ENCODE measurements around the gene TRPV2. TPM values are rescaled to one million over a fixed set of nuclear protein-coding genes. Genes with fewer than 3 reads are reported as not detected.
"Not testable (repeated sequence)": the region's sequence is repeated elsewhere in the genome, so short reads cannot be mapped to it uniquely, and the experiment has no call there.

The TRPV2 gene
- total and polyA plus RNA-seq, 2 donors: 29.0 to 39.8 TPM

DNA sequence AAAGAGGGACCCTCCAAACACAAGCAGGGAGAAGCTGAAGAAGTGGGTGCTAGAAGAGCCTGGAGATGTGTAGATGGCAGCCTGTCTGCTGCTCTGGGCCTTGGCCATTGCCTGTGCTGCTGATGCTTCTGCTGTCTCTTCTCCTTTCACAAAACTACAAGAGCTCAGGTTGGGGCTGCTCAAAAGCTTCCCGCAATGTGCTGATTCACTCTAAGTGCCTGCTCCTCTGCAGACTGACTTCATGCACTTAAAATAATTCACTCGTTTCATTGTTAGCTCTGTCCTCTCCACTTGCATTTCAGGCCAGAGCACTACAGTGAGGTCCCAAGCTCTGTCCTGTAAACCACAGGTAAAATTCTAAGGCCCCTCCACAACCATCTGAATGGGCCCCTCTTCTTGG is 18.7 kb upstream of the TRPV2 start:
- H3K27ac ChIP-seq (ENCODE audit: low read depth in 1 of 2, low read length in 1 of 2); H3K27me3 ChIP-seq (ENCODE audit: control insufficient read depth in 2 of 2, insufficient read depth in 1 of 2, low read length in 1 of 2); DNase-seq (ENCODE audit: low read depth in 6 of 9, low spot score in 9 of 9); H3K36me3 ChIP-seq (ENCODE audit: control insufficient read depth in 2 of 2, insufficient read depth in 2 of 2, low read length in 1 of 2); H3K4me1 ChIP-seq (ENCODE audit: control insufficient read depth in 2 of 2, insufficient read depth in 2 of 2, low read length in 2 of 2); H3K4me3 ChIP-seq (ENCODE audit: low read length in 2 of 2); H3K9me3 ChIP-seq (ENCODE audit: control insufficient read depth in 2 of 2, insufficient read depth in 1 of 2, low read length in 1 of 2): not testable (repeated sequence)
- WGBS: 55% methylated on average over 2 of the region's 2 CpGs

DNA sequence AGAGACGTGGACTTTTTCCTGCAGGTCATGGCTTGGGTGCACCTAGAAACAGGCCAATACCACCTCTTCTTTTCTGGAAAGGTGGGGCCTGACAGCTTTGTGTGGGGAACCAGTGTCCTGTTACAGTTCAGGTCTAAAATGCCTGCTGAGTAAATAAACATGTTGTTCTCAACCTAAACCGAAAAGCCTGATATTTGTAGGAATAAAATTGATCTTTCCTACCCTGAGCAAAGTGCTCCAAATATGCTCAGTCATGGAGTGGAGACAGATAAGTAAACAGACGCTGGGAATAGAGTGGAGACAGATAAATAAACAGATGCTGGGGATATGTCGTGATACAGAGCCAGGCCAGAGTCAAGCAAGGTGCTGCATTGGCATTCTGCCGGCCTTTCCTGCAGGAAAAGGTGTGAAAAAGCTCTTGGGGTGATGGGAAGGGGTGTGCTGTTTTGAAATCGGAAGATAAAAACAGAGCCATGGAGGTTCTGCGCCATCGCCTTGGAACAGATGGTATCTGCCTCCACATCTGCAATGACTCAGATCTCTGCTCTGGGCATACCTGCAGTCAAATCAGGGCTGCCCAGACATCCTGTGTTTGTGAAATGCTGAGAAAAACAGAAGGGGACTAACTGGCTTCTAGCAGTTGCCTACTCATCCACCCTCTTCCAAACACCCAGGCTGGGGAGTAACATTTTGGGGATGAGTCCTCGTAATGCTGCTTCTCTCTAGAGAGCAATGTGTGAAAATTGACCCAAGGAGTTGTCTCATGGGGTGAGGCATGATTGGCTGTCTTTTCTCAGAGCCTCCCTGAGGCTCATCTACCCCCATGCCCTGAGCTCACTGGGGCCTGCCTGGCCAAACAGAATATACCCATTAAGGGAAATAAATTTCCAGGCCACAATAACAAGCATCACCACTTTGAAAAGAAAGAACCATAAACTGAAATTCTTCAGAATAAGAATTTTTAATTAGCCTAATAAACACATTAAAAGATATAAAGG is 16.8 kb upstream of the TRPV2 start:
- peak in 4 of 9 donors; percentile 29 to 59 (median 39) for DNase-seq (ENCODE audit: low read depth in 6 of 9, low spot score in 9 of 9)
- 23% methylated on average over 9 of the region's 9 CpGs for WGBS
- H3K27ac ChIP-seq (ENCODE audit: low read depth in 1 of 2, low read length in 1 of 2): no peak overlapping the region

DNA sequence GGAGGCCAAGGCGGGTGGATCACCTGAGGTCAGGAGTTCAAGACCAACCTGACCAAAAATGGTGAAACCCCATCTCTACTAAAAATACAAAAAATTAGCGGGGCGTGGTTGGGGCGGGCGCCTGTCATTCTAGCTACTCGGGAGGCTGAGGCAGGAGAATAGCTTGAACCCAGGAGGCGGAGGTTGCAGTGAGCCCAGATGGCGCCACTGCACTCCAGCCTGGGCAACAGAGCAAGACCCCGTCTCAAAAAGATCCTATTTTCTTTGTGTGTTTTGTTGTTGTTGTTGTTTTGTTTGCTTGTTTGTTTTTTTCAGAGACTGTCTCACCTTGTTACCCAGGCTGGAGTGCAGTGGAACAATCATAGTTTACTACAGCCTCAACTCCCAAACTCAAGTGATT is 11.5 kb upstream of the TRPV2 start:
- H3K36me3 ChIP-seq (ENCODE audit: control insufficient read depth in 2 of 2, insufficient read depth in 2 of 2, low read length in 1 of 2); H3K4me1 ChIP-seq (ENCODE audit: control insufficient read depth in 2 of 2, insufficient read depth in 2 of 2, low read length in 2 of 2); DNase-seq (ENCODE audit: low read depth in 6 of 9, low spot score in 9 of 9); H3K4me3 ChIP-seq (ENCODE audit: low read length in 2 of 2); H3K27ac ChIP-seq (ENCODE audit: low read depth in 1 of 2, low read length in 1 of 2); H3K9me3 ChIP-seq (ENCODE audit: control insufficient read depth in 2 of 2, insufficient read depth in 1 of 2, low read length in 1 of 2): not testable (repeated sequence)
- WGBS: 96% methylated on average over 9 of the region's 9 CpGs
- peaks cover 10 to 29% of the 10 kb centered on the region in 2 donors for H3K27me3 ChIP-seq (ENCODE audit: control insufficient read depth in 2 of 2, insufficient read depth in 1 of 2, low read length in 1 of 2)

More for the DNA sequence above, 16.8 kb upstream of the TRPV2 start:
- Histone ChIP-seq H3K4me3 (ENCODE audit: low read length in 2 of 2) (no peak overlapping the region), H3K27me3 (ENCODE audit: control insufficient read depth in 2 of 2, insufficient read depth in 1 of 2, low read length in 1 of 2) (no peaks in the 10 kb centered on the region), H3K9me3 (ENCODE audit: control insufficient read depth in 2 of 2, insufficient read depth in 1 of 2, low read length in 1 of 2) (no peaks in the 10 kb centered on the region), H3K36me3 (ENCODE audit: control insufficient read depth in 2 of 2, insufficient read depth in 2 of 2, low read length in 1 of 2) (no peaks in the 10 kb centered on the region), H3K4me1 (ENCODE audit: control insufficient read depth in 2 of 2, insufficient read depth in 2 of 2, low read length in 2 of 2) (peaks cover 0 to 9% of the 10 kb centered on the region in 2 donors)

DNA sequence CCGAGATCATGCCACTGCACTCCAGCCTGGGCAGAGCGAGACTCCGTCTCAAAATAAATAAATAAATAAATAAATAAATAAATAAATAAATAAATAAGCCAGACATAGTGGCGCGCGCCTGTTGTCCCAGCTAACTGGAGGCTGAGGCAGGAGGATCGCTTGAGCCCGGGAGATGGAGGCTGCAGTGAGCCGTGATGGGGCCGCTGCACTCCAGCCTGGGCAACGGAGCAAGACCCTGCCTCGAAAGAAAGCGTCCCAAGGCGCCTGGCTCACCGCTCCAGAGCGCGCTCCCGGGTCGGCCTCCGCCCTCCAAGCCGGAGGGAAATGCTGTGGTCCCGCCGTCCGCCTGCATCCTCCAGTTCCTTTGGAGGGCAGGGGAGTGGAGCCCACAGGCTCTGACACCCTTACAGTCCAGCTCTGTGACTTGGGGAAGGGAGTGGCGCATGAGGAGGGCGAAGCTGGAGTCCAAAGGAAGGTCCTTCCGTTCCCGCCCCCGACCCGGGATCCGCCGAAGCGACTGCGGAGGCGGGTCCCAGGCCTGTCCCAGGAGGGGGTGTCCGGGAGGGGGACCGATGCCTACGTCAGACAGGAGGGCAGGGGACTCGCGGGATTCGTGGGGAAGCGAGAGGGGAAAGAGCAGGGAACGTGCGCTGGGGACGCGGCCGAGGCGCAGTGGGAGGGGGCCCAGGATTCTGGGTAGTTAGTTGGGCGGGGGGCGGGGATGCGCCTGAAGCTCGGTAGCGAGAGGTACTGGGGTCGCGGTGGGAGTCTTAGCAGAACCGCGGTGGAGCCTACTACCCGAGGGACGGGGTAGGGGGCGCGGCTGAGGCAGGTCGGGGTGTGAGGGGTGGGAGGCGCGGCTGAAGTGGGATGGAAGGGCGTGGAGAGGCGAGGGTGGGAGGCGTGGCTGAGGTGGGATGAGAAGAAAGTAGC is 8.4 kb upstream of the TRPV2 start:
- Histone ChIP-seq H3K36me3 (ENCODE audit: control insufficient read depth in 2 of 2, insufficient read depth in 2 of 2, low read length in 1 of 2) (no peaks in the 10 kb centered on the region), H3K4me1 (ENCODE audit: control insufficient read depth in 2 of 2, insufficient read depth in 2 of 2, low read length in 2 of 2) (peaks cover 4 to 7% of the 10 kb centered on the region in 2 donors), H3K27me3 (ENCODE audit: control insufficient read depth in 2 of 2, insufficient read depth in 1 of 2, low read length in 1 of 2) (peaks cover 10 to 29% of the 10 kb centered on the region in 2 donors), H3K4me3 (ENCODE audit: low read length in 2 of 2) (peak overlapping the region; percentile 42 to 47), H3K9me3 (ENCODE audit: control insufficient read depth in 2 of 2, insufficient read depth in 1 of 2, low read length in 1 of 2) (no peaks in the 10 kb centered on the region), H3K27ac (ENCODE audit: low read depth in 1 of 2, low read length in 1 of 2) (peak overlapping the region; percentile 4 to 52)
- no peak for DNase-seq (ENCODE audit: low read depth in 6 of 9, low spot score in 9 of 9)
- WGBS: 9% methylated on average over 67 of the region's 67 CpGs

DNA sequence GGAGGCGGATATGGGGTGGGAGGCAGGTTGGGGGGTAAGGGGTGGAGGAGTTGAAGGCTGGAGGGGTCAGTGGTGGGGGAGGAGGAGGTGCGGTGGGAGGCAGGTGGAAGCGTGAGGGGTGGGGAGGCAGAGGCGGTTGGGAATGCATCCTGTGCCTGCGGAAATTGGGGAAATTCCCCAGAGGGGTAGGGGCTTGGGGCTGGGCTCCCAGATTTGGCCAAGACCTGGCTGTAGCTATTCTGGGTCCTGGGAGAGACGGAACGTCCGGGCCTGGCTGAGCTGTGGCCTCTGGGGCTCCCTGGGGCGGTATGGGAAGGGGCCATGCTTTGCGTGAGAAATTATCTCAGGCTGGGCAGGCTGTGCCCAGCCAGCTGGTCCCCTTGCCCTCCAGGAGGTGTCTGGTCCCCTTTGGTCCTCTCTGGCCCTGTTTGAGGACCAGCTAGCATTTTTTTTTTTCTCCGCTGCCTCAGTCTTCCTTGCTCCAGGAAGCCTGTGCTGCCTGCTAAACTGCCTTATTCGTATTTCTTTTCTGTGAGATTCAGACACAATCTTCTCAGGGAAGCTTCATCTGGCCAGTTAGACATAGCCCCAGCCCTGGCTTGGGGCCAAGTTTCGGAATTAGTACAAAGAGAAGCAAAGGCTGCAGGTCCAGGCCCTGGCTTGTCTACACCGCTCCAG is 7.3 kb upstream of the TRPV2 start:
- no peak overlapping the region for H3K4me3 ChIP-seq (ENCODE audit: low read length in 2 of 2)

DNA sequence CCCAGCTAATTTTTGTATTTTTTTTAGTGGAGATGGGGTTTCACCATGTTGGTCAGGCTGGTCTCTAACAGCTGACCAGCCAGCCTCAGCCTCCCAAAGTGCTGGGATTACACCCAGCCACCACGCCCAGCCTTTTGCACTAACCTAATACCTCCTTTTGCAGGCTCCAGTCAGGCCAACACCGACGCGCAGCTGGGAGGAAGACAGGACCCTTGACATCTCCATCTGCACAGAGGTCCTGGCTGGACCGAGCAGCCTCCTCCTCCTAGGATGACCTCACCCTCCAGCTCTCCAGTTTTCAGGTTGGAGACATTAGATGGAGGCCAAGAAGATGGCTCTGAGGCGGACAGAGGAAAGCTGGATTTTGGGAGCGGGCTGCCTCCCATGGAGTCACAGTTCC is 2.0 kb downstream of the TRPV2 start:
- H3K4me3 ChIP-seq (ENCODE audit: low read length in 2 of 2): no peak overlapping the region

More for the DNA sequence above, 7.3 kb upstream of the TRPV2 start:
- Histone ChIP-seq H3K4me1 (ENCODE audit: control insufficient read depth in 2 of 2, insufficient read depth in 2 of 2, low read length in 2 of 2) (peaks cover 4 to 7% of the 10 kb centered on the region in 2 donors), H3K27ac (ENCODE audit: low read depth in 1 of 2, low read length in 1 of 2) (peak overlapping the region; percentile 31 to 60), H3K9me3 (ENCODE audit: control insufficient read depth in 2 of 2, insufficient read depth in 1 of 2, low read length in 1 of 2) (no peaks in the 10 kb centered on the region), H3K36me3 (ENCODE audit: control insufficient read depth in 2 of 2, insufficient read depth in 2 of 2, low read length in 1 of 2) (no peaks in the 10 kb centered on the region), H3K27me3 (ENCODE audit: control insufficient read depth in 2 of 2, insufficient read depth in 1 of 2, low read length in 1 of 2) (peaks cover 10 to 29% of the 10 kb centered on the region in 2 donors)
- DNase-seq (ENCODE audit: low read depth in 6 of 9, low spot score in 9 of 9): peak in 1 of 9 donors; percentile 52
- WGBS: 69% methylated on average over 14 of the region's 14 CpGs

DNA sequence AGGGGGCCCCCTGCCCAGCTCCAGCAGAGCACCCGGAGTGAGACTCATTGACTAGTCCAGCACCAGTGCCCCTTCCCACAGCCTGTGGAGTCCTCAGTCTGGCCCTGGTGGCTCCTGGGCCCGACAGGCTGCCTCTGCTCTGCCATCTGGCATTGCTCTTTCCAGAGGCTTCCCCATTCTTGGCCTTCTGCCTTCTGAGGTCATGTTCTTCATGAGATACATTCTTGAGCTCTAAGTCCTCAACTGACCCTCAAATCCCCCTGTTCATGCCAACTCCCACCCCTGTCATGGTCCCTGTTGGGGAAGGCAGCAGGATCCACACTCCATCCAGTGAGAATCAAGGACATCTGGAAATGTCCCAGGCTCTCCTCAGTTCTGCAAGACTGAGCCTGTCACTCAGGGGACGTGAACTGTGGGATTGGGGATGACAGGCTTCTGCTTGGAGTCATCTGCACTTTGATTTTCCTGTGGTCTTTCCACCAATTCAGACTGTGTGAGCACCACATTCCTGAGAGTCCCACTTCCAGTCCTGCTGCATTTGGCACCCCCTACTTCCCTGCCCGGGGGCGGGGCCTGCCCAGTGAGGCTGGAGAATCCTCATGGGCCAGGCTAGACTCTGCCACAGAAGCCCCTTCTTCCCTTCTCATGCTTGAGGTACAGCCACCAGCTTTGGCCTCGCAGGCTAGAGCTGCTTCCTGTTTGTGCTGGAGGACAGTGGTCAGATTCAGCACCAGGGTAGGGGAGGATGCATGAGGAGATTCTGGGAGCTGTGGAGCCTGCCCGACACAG is 2.7 kb downstream of the TRPV2 start:
- 95% methylated on average over 7 of the region's 7 CpGs for WGBS
- no peak overlapping the region for H3K27ac ChIP-seq (ENCODE audit: low read depth in 1 of 2, low read length in 1 of 2)
- no peaks in the 10 kb centered on the region for H3K9me3 ChIP-seq (ENCODE audit: control insufficient read depth in 2 of 2, insufficient read depth in 1 of 2, low read length in 1 of 2)
- H3K27me3 ChIP-seq (ENCODE audit: control insufficient read depth in 2 of 2, insufficient read depth in 1 of 2, low read length in 1 of 2): no peaks in the 10 kb centered on the region
- no peak for DNase-seq (ENCODE audit: low read depth in 6 of 9, low spot score in 9 of 9)
- H3K4me3 ChIP-seq (ENCODE audit: low read length in 2 of 2): no peak overlapping the region
- peaks cover 31 to 32% of the 10 kb centered on the region in 2 donors for H3K36me3 ChIP-seq (ENCODE audit: control insufficient read depth in 2 of 2, insufficient read depth in 2 of 2, low read length in 1 of 2)
- H3K4me1 ChIP-seq (ENCODE audit: control insufficient read depth in 2 of 2, insufficient read depth in 2 of 2, low read length in 2 of 2): peaks cover 16 to 37% of the 10 kb centered on the region in 2 donors

More for the DNA sequence above, 2.0 kb downstream of the TRPV2 start:
- Histone ChIP-seq H3K27ac (ENCODE audit: low read depth in 1 of 2, low read length in 1 of 2) (no peak overlapping the region), H3K4me1 (ENCODE audit: control insufficient read depth in 2 of 2, insufficient read depth in 2 of 2, low read length in 2 of 2) (peaks cover 16 to 37% of the 10 kb centered on the region in 2 donors), H3K9me3 (ENCODE audit: control insufficient read depth in 2 of 2, insufficient read depth in 1 of 2, low read length in 1 of 2) (no peaks in the 10 kb centered on the region), H3K36me3 (ENCODE audit: control insufficient read depth in 2 of 2, insufficient read depth in 2 of 2, low read length in 1 of 2) (peaks cover 24 to 25% of the 10 kb centered on the region in 2 donors), H3K27me3 (ENCODE audit: control insufficient read depth in 2 of 2, insufficient read depth in 1 of 2, low read length in 1 of 2) (no peaks in the 10 kb centered on the region)
- WGBS: 98% methylated on average over 7 of the region's 7 CpGs
- DNase-seq (ENCODE audit: low read depth in 6 of 9, low spot score in 9 of 9): no peak

DNA sequence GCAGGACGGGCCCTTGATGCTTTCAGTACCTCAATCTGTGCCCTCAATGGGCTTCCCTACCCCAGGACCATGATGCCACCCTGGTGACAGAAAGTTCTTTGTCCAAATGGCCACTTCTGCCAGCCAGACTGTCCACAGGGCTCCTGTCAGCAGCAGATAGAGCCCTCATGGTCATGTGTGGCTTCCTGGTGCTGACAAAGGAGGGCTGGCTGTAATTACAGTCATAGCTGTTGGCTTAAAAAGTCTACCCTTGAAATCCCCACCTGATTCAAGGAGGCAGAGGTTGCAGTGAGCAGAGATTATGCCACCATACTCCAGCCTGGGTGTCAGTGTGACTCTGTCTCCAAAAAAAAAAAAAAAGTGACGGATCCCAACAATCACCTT is 3.3 kb downstream of the TRPV2 start:
- WGBS: 85% methylated on average over 2 of the region's 2 CpGs
- Histone ChIP-seq H3K27me3 (ENCODE audit: control insufficient read depth in 2 of 2, insufficient read depth in 1 of 2, low read length in 1 of 2) (no peaks in the 10 kb centered on the region), H3K9me3 (ENCODE audit: control insufficient read depth in 2 of 2, insufficient read depth in 1 of 2, low read length in 1 of 2) (no peaks in the 10 kb centered on the region), H3K4me1 (ENCODE audit: control insufficient read depth in 2 of 2, insufficient read depth in 2 of 2, low read length in 2 of 2) (peaks cover 16 to 37% of the 10 kb centered on the region in 2 donors), H3K27ac (ENCODE audit: low read depth in 1 of 2, low read length in 1 of 2) (no peak overlapping the region), H3K36me3 (ENCODE audit: control insufficient read depth in 2 of 2, insufficient read depth in 2 of 2, low read length in 1 of 2) (peaks cover 34 to 38% of the 10 kb centered on the region in 2 donors), H3K4me3 (ENCODE audit: low read length in 2 of 2) (no peak overlapping the region)
- no peak for DNase-seq (ENCODE audit: low read depth in 6 of 9, low spot score in 9 of 9)
